Natural killer cell (primary cell): ENCODE measurements around the gene WRNIP1. TPM values are rescaled to one million over a fixed set of nuclear protein-coding genes. Genes with fewer than 3 reads are reported as not detected.
A peak's percentile ranks its signal among the peaks of the same experiment; 100 is the strongest.

Source experiments
- ATAC-seq, 3 donors: fragments of 150-1000 bp in 2 of 3; fragments of 200-7000 bp in 1 of 3; cut with Tn5 transposase; 1 replicate in 1 of 3; 2 replicates in 2 of 3; pipeline ENCODE4 v1.10.0; 2021; ENCODE audit warnings: mild to moderate bottlenecking in 2 of 3, moderate library complexity in 2 of 3
- DNase-seq, 2 donors: peaks; one replicate each; pipeline versions ENCODE4 v3.0.0 to v3.0.0-alpha.2; 2013 to 2021; ENCODE audit warnings: mixed read lengths in 1 of 2
- H3K27ac ChIP-seq: one replicate; pipeline ENCODE4 v1.5.1; 2013; ENCODE audit warnings: mild to moderate bottlenecking, low read length
- H3K27me3 ChIP-seq: one replicate; pipeline ENCODE4 v1.6.1; 2013; ENCODE audit warnings: low read length; ENCODE audit not compliant: control insufficient read depth, insufficient read depth
- H3K36me3 ChIP-seq: one replicate; pipeline ENCODE4 v1.6.1; 2013; ENCODE audit warnings: low read length; ENCODE audit not compliant: control insufficient read depth, insufficient read depth
- H3K4me1 ChIP-seq: one replicate; pipeline ENCODE4 v1.6.1; 2013; ENCODE audit warnings: low read length; ENCODE audit not compliant: control insufficient read depth, insufficient read depth
- H3K4me3 ChIP-seq: one replicate; pipeline ENCODE4 v1.5.1; 2013; ENCODE audit warnings: low read length
- H3K9me3 ChIP-seq: one replicate; pipeline ENCODE4 v1.6.1; 2013; ENCODE audit warnings: low read length; ENCODE audit not compliant: control insufficient read depth, insufficient read depth
- H3K27ac Mint-ChIP-seq, 2 donors: one replicate each; pipeline ENCODE4 v1.8.0; 2022; ENCODE audit warnings: mild to moderate bottlenecking in 2 of 2, mixed read lengths in 2 of 2, moderate library complexity in 1 of 2
- H3K27me3 Mint-ChIP-seq, 2 donors: one replicate each; pipeline ENCODE4 v1.8.0; 2022; ENCODE audit warnings: low read depth in 2 of 2, mixed read lengths in 2 of 2
- H3K36me3 Mint-ChIP-seq: one replicate; pipeline ENCODE4 v1.8.0; 2022; ENCODE audit warnings: mixed read lengths
- H3K4me1 Mint-ChIP-seq, 2 donors: one replicate each; pipeline ENCODE4 v1.8.0; 2022; ENCODE audit warnings: mixed read lengths in 2 of 2
- H3K4me3 Mint-ChIP-seq: one replicate; pipeline ENCODE4 v1.8.0; 2022; ENCODE audit warnings: mild to moderate bottlenecking, moderate library complexity, mixed read lengths
- H3K9me3 Mint-ChIP-seq, 2 donors: one replicate each; pipeline ENCODE4 v1.8.0; 2022; ENCODE audit warnings: mixed read lengths in 2 of 2
- WGBS: methylation state at CpG from one replicate; pipeline ENCODE4 v1.1.7; 2013; ENCODE audit warnings: missing lambda C conversion rate; ENCODE audit not compliant: insufficient coverage; 5-methylcytosine and 5-hydroxymethylcytosine counted together
- intact Hi-C: fragments of 100-400 bp; cut with micrococcal nuclease; formaldehyde crosslinking; loops from one replicate; pipeline ENCODE4 v1.14.2; 2022
- total RNA-seq, 4 donors: library from RNA; stranded (reverse); fragments of 120-200 nt in 1 of 4; gene quantifications; one replicate each; pipeline versions ENCODE4 v1.2.3 to v1.2.4, GENCODE V29; 2013 to 2022
- TF ChIP-seq, protein P1 (sequence below): fragments of 200-600 bp; IDR thresholded peaks from one replicate; pipeline ENCODE4 v1.8.0; 2022; ENCODE audit warnings: antibody characterized with exemption

Gene WRNIP1
- total RNA-seq, 3 donors from 2014 or later (not counting 1 experiment from before 2014, with no cell fraction given), result 27.9 to 34.8 (median 30.5) TPM

DNA sequence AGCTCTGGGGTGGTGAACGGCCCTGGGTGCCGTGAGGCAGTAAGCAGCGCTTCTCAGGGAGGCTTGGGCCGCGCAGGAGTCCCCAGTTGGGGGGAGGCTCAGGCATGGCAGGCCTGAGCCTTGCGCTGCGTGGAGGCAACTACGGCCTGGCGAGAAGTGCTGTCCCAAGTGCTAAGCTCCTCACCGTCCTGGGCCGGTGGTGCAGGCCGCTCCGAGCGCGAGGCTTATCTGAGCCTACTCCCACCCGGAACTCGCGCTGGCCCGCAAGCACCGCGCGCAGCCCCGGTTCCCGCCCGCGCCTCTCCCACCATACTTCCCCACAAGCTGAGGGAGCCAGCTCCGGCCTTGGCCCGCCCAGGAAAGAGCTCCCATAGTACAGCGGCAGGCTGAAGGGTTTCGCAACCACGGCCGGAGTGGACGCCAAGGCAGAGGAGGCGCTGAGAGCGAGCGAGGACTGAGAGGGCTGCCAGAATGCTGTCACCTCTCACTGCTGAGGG, 1.8 kb upstream of the WRNIP1 start:
- Histone ChIP-seq H3K36me3 (no peaks in the 10 kb centered on the region), H3K4me1 (peaks cover 25% of the 10 kb centered on the region), H3K27ac (no peak overlapping the region), H3K9me3 (no peaks in the 10 kb centered on the region), H3K27me3 (no peaks in the 10 kb centered on the region), H3K4me3 (no peak overlapping the region)
- H3K27me3 Mint-ChIP-seq, result no peaks in the 10 kb centered on the region
- H3K27ac Mint-ChIP-seq, result peak overlapping the region in 1 of 2 donors; percentile 98
- 97% methylated on average over 36 of the region's 36 CpGs for WGBS
- H3K4me1 Mint-ChIP-seq, result peaks cover 30 to 33% of the 10 kb centered on the region in 2 donors
- TF ChIP-seq, protein P1, sequence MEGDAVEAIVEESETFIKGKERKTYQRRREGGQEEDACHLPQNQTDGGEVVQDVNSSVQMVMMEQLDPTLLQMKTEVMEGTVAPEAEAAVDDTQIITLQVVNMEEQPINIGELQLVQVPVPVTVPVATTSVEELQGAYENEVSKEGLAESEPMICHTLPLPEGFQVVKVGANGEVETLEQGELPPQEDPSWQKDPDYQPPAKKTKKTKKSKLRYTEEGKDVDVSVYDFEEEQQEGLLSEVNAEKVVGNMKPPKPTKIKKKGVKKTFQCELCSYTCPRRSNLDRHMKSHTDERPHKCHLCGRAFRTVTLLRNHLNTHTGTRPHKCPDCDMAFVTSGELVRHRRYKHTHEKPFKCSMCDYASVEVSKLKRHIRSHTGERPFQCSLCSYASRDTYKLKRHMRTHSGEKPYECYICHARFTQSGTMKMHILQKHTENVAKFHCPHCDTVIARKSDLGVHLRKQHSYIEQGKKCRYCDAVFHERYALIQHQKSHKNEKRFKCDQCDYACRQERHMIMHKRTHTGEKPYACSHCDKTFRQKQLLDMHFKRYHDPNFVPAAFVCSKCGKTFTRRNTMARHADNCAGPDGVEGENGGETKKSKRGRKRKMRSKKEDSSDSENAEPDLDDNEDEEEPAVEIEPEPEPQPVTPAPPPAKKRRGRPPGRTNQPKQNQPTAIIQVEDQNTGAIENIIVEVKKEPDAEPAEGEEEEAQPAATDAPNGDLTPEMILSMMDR, result no peak
- DNase-seq, result peak in 1 of 2 donors; percentile 15
- H3K9me3 Mint-ChIP-seq, result no peaks in the 10 kb centered on the region
- intact Hi-C loops, result loop anchor here (10.0 kb wide), 1 partner anchor 519 kb away; the partner anchor contains the start of gene GMDS
- H3K4me3 Mint-ChIP-seq, result no peak overlapping the region
- ATAC-seq, result no peak
- H3K36me3 Mint-ChIP-seq, result no peaks in the 10 kb centered on the region

DNA sequence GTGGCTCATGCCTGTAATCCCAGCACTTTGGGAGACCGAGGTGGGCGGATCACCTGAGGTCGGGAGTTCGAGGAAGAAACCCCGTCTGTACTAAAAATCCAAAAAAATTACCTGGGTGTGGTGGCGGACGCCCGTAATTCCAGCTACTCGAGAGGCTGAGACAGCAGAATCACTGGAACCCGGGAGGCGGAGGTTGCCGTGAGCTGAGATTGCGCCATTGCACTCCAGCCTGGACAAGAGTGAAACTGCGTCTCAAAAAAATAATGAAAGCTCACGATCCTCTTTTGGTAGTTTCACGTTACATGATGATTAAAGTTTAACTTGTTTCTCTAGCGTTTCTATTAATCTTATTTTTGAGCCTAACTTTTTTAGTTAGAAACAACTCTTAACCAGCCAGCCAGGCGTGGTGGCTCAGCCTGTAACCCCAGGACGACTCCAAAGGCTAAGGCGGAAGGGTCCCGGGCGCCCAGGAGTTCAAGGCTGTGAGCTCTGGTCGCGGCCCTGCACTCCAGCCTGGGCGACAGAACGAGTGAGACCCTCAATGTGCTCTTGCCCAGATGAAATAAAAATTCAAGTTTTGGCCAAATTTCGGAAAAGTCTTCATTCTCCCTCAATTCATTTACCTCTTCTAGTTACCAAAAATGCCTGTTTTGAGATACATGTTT, 1.2 kb upstream of the WRNIP1 start:
- no peaks in the 10 kb centered on the region for H3K27me3 Mint-ChIP-seq
- H3K9me3 Mint-ChIP-seq, result no peaks in the 10 kb centered on the region
- peak in 1 of 2 donors; percentile 19 for DNase-seq
- H3K36me3 ChIP-seq, result no peaks in the 10 kb centered on the region
- peak overlapping the region; percentile 96 to 98 for H3K27ac Mint-ChIP-seq
- H3K9me3 ChIP-seq, result no peaks in the 10 kb centered on the region
- peaks cover 25% of the 10 kb centered on the region for H3K4me1 ChIP-seq
- 89% methylated on average over 27 of the region's 27 CpGs for WGBS
- H3K36me3 Mint-ChIP-seq, result no peaks in the 10 kb centered on the region
- peak overlapping the region; percentile 82 for H3K4me3 ChIP-seq
- TF ChIP-seq, protein P1, result no peak
- H3K27me3 ChIP-seq, result no peaks in the 10 kb centered on the region
- intact Hi-C loops, result loop anchor here (2.0 to 10.0 kb wide), 3 partner anchors 77 to 519 kb away; partner anchors contain the start of genes GMDS, RIPK1 and SERPINB1
- H3K4me3 Mint-ChIP-seq, result peak overlapping the region; percentile 94
- no peak for ATAC-seq
- peak overlapping the region; percentile 100 for H3K27ac ChIP-seq
- H3K4me1 Mint-ChIP-seq, result peaks cover 36 to 39% of the 10 kb centered on the region in 2 donors

GRCh38 chr6:2764610-2765165, 505 bp upstream of the WRNIP1 start:
- peak overlapping the region; percentile 100 for H3K27ac ChIP-seq
- H3K36me3 ChIP-seq, result no peaks in the 10 kb centered on the region
- peak overlapping the region; percentile 82 for H3K4me3 ChIP-seq
- ATAC-seq (peak; percentile 13 to 65 (median 35)), DNase-seq (peak; percentile 58 to 88)
- H3K27me3 Mint-ChIP-seq, result no peaks in the 10 kb centered on the region
- H3K27ac Mint-ChIP-seq, result peak overlapping the region; percentile 96 to 98
- peaks cover 37 to 41% of the 10 kb centered on the region in 2 donors for H3K4me1 Mint-ChIP-seq
- peaks cover 25% of the 10 kb centered on the region for H3K4me1 ChIP-seq
- H3K9me3 ChIP-seq, result no peaks in the 10 kb centered on the region
- H3K36me3 Mint-ChIP-seq, result no peaks in the 10 kb centered on the region
- WGBS, result under 1% methylated on average over 44 of the region's 45 CpGs
- no peaks in the 10 kb centered on the region for H3K9me3 Mint-ChIP-seq
- H3K27me3 ChIP-seq, result no peaks in the 10 kb centered on the region
- intact Hi-C loops, result loop anchor here (2.0 to 10.0 kb wide), 3 partner anchors 76 to 520 kb away; partner anchors contain the start of genes GMDS, RIPK1 and SERPINB1
- TF ChIP-seq, protein P1, result no peak
- peak overlapping the region; percentile 94 for H3K4me3 Mint-ChIP-seq
